Osteocyte (in vitro differentiated cells): ENCODE measurements around the gene ALG8. TPM values are rescaled to one million over a fixed set of nuclear protein-coding genes. Genes with fewer than 3 reads are reported as not detected.

Experiments
- DNase-seq: peaks from one replicate; pipeline ENCODE4 v3.0.0; 2021; ENCODE audit warnings: mixed read lengths; ENCODE audit not compliant: unreplicated experiment; ENCODE audit errors: extremely low spot score
- H3K27ac Mint-ChIP-seq: one replicate; pipeline ENCODE4 v1.8.0; 2021; ENCODE audit warnings: mild to moderate bottlenecking, mixed read lengths; ENCODE audit not compliant: unreplicated experiment
- H3K27me3 Mint-ChIP-seq: one replicate; pipeline ENCODE4 v1.8.0; 2021; ENCODE audit warnings: mixed read lengths; ENCODE audit not compliant: unreplicated experiment
- H3K36me3 Mint-ChIP-seq: one replicate; pipeline ENCODE4 v1.8.0; 2021; ENCODE audit warnings: mixed read lengths; ENCODE audit not compliant: unreplicated experiment
- H3K4me1 Mint-ChIP-seq: one replicate; pipeline ENCODE4 v1.8.0; 2021; ENCODE audit warnings: mixed read lengths; ENCODE audit not compliant: unreplicated experiment
- H3K4me3 Mint-ChIP-seq: one replicate; pipeline ENCODE4 v1.8.0; 2021; ENCODE audit warnings: mild to moderate bottlenecking, moderate library complexity, mixed read lengths; ENCODE audit not compliant: unreplicated experiment
- H3K9me3 Mint-ChIP-seq: one replicate; pipeline ENCODE4 v1.8.0; 2021; ENCODE audit warnings: mixed read lengths; ENCODE audit not compliant: unreplicated experiment
- total RNA-seq: library from RNA; stranded (reverse); gene quantifications from 2 replicates; pipeline ENCODE4 v1.2.1, GENCODE V29; 2021
- TF ChIP-seq, protein P1 (sequence below): fragments of 200-600 bp; sonication (generic); IDR thresholded peaks from 2 replicates; pipeline ENCODE4 v1.5.0; 2021; ENCODE audit warnings: antibody characterized with exemption, mild to moderate bottlenecking, moderate library complexity

ALG8 gene
- total RNA-seq, 1 donor from 2014 or later: 35.1 TPM

GRCh38 chr11:78138694-78139421 lies 568 bp downstream of the ALG8 start:
- H3K9me3 Mint-ChIP-seq: no peaks in the 10 kb centered on the region
- H3K4me1 Mint-ChIP-seq: peaks cover 30% of the 10 kb centered on the region
- TF ChIP-seq, protein P1, sequence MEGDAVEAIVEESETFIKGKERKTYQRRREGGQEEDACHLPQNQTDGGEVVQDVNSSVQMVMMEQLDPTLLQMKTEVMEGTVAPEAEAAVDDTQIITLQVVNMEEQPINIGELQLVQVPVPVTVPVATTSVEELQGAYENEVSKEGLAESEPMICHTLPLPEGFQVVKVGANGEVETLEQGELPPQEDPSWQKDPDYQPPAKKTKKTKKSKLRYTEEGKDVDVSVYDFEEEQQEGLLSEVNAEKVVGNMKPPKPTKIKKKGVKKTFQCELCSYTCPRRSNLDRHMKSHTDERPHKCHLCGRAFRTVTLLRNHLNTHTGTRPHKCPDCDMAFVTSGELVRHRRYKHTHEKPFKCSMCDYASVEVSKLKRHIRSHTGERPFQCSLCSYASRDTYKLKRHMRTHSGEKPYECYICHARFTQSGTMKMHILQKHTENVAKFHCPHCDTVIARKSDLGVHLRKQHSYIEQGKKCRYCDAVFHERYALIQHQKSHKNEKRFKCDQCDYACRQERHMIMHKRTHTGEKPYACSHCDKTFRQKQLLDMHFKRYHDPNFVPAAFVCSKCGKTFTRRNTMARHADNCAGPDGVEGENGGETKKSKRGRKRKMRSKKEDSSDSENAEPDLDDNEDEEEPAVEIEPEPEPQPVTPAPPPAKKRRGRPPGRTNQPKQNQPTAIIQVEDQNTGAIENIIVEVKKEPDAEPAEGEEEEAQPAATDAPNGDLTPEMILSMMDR: no peak
- DNase-seq: no peak
- H3K27me3 Mint-ChIP-seq: no peaks in the 10 kb centered on the region
- H3K36me3 Mint-ChIP-seq: peaks cover 10% of the 10 kb centered on the region
- H3K4me3 Mint-ChIP-seq: peak overlapping the region; percentile 95
- H3K27ac Mint-ChIP-seq: peak overlapping the region; percentile 91

DNA sequence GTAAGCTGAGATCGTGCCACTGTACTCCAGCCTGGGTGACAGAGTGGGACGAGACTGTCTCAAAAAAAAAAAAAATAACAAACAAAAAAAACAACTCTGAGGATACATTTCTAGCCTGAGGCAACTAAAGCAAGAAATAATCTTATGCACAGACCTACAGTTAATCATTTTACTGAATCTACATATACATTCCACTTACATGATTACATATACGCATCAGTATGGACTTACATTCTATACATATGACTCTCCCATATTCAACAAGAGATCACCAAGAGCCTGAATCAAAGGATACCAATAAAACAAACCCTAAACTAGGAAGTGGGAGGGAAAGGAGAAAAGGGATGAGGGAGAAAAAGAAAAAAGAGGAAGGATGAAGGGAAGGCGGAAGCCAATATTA lies 1.1 kb downstream of the ALG8 start:
- Mint-ChIP-seq H3K27ac (peak overlapping the region; percentile 45), H3K4me1 (peaks cover 30% of the 10 kb centered on the region), H3K36me3 (peaks cover 10% of the 10 kb centered on the region), H3K27me3 (no peaks in the 10 kb centered on the region), H3K9me3 (no peaks in the 10 kb centered on the region), H3K4me3 (peak overlapping the region; percentile 95)
- no peak for DNase-seq
- TF ChIP-seq, protein P1: no peak

DNA sequence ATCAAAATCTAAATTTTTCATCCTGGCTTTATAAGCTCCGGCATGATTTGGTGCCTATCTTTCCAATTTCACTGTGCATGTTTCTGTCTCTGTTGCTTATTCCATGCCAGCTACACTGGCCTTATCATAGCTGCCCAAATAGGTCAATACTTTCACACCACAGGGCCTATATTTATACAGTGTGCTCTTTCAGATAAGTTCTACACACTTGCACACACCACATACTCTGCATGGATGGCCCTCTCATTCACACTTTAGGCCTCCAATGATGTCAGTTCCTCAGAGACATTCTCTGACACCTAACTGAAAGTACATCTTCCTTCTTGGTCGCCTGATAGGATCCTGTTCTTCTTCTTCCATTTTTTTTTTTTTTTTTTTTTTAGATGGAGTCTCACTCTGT lies 7.0 kb downstream of the ALG8 start:
- no peak overlapping the region for H3K4me3 Mint-ChIP-seq
- no peak for DNase-seq
- peaks cover 3% of the 10 kb centered on the region for H3K36me3 Mint-ChIP-seq
- no peaks in the 10 kb centered on the region for H3K27me3 Mint-ChIP-seq
- no peaks in the 10 kb centered on the region for H3K9me3 Mint-ChIP-seq
- H3K4me1 Mint-ChIP-seq: peaks cover under 1% of the 10 kb centered on the region
- TF ChIP-seq, protein P1: no peak
- H3K27ac Mint-ChIP-seq: no peak overlapping the region

- no peak overlapping the region for H3K27ac Mint-ChIP-seq
- H3K4me1 Mint-ChIP-seq: no peaks in the 10 kb centered on the region
- no peaks in the 10 kb centered on the region for H3K27me3 Mint-ChIP-seq
- H3K36me3 Mint-ChIP-seq: no peaks in the 10 kb centered on the region
- no peak for DNase-seq
- TF ChIP-seq, protein P1: no peak
- no peaks in the 10 kb centered on the region for H3K9me3 Mint-ChIP-seq
- H3K4me3 Mint-ChIP-seq: no peak overlapping the region
Observed at GRCh38 chr11:78131956-78132355, 7.5 kb downstream of the ALG8 start.

- Mint-ChIP-seq H3K36me3 (no peaks in the 10 kb centered on the region), H3K27ac (peak overlapping the region; percentile 34), H3K27me3 (no peaks in the 10 kb centered on the region), H3K4me3 (no peak overlapping the region), H3K9me3 (no peaks in the 10 kb centered on the region), H3K4me1 (no peaks in the 10 kb centered on the region)
- TF ChIP-seq, protein P1: no peak
- no peak for DNase-seq
Observed at GRCh38 chr11:78127403-78127802, 12.0 kb downstream of the ALG8 start.
